ENCODE data around the gene CACNA1H.
"Not testable (repeated sequence)": the region's sequence is repeated elsewhere in the genome, so short reads cannot be mapped to it uniquely, and the experiment has no call there.

Gene CACNA1H

DNA sequence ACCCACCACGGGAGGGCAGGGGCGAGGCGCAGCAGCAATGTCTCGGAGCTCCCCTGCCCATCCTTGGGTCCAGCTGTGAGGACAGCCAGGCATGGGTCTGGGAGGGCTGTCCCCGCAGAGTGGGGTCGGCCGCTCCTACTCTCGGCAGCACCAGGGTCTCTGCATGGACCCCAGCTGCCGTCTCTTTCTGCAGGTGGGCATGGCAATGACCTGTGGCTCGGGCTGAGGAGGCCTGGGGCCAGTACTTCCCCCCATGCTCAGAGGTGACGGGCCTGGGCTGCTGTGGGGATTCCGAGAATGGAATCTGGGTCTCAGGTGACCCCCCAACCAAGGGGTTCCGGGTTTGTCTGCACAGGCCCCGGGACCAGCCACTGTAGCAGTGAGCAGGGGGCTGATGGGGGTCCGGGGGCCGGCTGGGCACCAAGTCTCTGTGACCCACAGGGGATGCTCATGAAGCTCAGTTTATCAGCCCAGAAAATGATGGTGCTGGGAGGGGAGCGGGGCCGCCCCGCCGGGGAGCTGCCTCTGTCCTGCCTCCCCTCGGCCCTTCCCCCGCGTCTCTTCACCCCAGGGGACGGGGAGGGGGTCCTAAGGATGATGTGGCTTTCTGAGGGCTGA, 23.5 kb downstream of the CACNA1H start:
- no peak for DNase-seq

DNA sequence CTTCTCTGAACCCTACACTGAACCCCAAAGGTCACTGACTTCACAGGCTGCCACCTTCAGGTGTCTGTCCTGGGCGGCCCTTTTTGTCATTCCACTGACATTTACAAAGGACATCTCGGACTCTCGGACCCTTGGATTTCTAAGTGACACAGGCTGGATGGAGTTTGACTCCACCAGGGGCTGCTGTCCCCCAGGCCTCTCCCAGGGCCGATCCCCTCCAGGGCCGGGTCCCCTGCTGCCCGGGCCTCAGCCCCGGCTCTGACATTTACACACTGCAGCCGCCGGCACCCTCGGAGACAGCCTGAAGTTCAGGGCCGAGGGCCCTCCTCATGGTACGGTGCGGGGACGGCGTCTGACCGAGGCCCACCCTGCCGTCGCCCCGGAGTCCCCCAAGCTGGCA, 24.1 kb downstream of the CACNA1H start:
- DNase-seq, result no peak

DNA sequence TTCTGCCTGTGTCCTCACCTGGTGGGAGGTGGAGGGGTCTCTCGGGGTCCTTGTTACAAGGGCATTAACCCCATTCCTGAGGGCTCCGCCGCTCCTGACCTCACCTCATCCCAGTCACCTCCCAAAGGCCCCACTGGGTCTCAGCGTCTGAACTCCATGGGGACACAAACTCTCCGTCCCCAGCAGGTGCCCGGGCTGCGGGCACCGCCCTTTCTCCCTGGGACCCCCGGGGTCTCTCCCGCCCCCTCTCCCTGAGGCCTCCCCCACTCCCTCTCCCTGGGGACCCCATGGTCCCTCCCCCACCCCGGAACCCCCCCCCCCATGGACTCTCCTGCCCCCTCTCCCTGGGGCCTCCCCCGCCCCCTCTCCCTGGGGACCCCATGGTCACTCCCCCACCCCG, 24.8 kb downstream of the CACNA1H start:
- no peak for DNase-seq

DNA sequence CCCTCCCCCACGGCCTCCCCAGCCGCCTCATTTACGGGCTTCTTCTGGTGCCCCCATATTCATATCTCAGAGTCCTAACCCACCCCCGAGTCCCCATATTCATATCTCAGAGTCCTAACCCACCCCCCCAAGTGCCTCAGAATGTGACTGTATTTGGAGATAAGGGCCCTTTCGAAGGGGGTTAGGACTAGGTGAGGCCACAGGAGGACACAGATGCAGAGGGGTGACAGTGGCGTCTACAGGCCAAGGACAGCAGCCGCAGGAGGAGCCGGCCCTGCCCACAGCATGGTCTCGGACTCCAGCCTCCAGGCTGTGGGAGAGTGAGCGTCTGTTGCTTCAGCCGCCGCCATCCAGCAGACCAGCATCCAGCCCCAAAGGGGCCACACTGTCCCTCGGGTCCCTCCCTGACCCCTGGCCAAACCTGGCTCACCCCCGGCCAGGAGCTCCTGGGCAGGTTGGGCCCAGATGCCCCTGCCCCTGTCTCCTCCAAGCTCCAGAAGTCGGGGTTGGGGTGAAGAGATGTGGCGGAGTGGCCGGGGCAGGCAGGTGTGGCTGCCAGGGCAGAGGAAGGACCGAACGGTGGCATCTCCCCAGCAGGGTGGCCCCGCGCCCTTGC, 25.5 kb downstream of the CACNA1H start:
- no peak for DNase-seq

DNA sequence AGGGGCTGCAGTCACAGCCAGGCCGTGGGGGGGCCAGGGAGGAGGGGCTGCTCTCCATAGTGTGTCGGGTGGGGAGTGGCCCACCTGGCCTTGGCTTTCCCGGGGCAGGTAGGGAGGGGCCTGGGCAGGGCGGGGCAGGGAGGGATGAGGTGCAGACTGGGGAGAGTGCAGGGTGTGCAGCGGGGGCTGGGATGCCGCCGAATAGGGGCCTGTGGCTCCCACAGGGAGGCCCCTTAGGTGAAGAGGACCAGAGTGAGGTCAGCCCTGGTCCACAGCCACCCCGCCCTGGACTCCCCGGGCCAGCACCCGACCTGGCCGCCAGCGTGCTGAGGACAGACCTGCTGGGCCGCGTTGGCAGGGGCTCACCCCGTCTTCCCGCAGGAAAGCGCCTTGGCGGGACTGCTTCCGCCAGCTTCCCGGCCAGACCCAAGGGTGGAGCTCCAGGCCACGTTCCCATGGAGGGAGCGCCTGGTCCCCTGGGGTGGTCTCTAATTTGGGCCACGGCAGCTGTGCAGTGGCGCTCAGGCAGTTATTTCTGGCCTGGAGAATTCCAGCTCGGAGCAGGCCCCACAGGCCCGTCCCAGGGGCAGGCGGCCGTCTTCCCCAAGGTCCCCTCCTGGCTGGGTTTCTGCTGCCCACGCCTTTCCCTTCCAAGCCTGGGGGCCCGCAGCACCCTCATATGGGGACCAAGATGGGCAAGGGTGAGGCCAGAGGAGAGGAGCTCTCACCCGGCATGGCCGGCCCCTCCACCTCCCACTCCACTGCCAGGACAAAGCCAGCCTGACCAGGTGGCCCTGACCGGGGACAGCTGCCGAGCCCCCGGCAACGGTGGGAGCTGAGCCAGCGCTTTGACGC, 27.9 kb downstream of the CACNA1H start:
- peak; percentile 48 for DNase-seq

DNA sequence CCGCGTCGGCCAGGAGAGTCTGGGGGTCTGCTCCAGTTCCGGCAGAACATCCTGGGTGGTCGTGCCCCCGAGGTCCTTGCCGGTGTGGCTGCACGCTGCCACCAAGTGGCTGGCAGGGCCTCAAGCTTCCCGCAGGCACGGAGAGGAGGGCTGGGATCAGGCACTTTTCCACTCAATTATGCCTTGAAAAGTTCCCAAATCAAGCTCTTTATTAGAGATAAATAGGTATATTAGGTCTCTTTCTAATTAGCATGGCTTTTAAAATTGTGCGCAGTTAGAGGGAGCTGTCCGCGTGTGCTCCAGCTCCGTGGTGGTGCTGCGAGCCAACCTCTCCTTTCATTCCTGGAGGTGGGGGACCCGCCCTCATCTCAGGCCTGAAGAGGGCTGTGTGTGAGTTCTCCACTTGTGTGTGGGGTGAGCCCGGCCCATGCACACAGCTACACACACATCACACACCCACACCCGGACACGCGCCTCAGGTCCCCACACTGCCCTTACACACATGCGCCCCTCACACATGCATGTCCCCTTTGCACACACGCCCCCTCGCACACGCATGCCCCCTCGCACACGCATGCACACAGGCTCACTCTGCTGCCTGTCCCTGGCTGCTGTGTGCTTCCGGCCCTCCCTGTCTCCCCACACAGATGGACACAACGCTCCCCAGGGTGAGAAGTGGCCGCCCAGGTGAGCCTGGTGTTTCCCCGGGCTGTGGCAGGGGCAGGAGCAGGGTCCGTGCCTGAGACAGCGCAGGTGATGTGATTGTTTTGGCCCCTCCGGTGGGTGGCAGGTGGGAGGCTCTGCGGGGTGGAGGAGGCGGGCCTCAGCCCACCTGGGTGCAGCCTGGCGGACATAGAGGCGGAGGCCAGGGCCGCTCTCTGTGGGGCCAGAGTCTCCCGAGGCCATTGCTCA, 28.8 kb downstream of the CACNA1H start:
- peak; percentile 71 for DNase-seq

DNA sequence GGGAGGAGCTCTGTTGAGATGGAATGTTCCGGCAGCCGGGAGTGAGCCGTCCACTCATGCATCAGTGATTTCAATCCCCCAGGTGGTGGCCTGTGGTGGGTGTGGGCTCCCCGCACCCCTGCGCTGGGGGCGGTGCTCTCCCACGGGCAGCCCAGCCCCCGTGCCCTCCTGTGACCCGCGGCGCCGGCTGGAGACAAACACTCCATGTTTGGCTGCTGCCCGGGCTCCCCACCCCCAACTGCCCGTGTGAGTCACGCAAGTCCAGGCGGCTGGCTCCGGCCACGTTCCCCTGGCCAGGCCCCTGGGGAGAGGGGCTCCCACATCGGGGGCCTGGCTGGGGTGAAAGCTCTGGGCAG, 29.4 kb downstream of the CACNA1H start:
- DNase-seq, result peak; percentile 79

DNA sequence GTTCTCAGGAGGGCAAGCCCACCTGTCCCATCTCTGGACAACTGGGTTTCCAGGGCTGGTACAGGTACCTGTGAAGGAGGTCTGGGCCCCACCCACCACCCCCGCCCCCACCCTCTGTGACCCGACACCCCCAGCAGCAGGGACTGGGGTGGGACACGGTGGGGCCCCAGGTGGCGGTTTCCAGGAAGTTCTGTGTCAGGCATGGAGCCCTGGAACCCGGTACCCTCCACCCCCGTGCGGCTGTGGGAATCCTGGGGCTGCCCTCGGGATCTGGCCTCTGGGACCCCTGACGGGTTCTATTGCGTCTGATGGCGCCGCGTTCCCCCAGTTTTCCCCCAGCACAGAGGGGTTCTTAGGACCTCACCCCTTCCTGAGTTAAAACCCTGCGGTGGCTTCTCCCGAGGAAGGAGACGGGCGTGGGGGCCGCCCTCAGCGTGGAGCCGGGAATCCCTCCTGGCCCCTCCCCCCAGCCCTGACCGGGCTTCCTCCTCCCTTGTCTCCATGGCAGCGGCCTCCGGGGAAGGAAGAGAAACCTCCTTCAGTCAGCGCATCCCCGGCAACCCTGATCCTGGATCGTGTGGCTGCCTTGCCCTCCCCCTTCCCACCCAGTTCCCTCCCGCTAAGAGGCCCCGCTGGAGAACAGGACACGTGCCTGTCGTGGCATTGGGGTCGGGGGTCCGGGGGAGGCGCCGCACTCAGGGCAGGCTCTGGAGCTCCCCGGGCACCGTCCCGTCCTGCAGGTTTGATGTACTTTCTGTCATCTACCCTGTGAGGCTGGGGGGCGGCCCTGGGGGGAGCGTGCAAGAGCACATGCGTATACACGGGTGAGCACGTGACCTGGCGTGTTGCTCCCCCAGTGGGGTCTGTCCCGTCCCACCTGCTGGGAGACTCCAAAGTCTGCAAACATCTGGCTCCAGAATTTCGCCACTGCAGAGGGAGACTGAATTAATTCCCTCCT, 30.3 kb downstream of the CACNA1H start:
- peak; percentile 91 for DNase-seq

DNA sequence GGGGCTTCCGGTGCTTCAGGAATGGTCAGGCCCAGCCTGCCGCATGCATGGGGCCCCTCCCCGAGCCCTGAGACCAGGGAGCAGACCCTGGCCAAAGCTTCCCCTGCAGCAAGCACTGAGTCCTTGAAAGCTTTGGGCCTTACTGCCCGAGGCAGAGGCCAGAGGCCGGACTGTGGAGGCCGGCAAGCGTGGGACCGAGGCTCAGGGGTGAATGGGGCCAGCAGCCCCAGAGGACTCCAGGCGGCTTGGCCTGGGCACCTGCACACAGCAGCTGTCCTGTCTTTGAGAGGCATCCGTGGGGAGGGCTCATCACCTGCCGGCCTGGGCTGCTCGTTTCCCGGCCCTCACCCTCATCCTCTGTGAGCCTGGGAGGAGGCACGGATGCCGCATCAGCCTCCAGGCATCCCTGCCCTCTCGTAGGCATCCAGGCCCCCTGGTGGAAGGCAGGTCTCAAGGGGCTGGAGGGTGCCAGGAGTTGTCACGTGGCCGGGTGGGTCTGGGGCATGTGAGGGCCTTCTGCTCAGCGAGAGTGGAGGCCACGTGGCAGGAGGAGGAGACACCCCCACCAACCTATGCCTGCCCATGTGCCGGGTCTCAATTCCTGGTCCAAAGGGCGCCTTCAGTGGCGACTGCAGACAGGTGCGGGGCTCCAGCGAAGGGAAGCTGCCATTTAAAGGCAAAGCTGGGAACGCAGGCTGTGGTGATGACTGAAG, 31.4 kb downstream of the CACNA1H start:
- no peak for DNase-seq

DNA sequence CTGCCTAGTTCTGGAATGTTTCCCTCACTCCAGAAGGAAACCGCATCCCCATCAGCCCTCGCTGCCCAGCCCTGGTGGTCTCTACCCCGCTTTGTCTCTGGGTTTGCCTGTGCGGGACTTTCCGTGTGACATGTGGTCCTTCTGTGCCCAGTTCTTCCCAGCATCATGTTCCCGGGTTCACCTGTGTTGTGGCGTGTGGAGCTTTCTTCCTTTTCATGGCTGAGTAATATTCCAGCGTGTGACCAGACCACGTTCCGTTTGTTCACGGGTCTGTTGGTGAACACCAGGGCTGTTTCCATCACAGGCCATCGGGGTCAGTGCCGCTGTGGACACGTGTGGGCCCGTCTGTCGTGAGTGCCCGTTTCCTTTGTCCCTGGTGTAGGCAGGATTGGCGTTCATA, 32.1 kb downstream of the CACNA1H start:
- DNase-seq, result no peak

DNA sequence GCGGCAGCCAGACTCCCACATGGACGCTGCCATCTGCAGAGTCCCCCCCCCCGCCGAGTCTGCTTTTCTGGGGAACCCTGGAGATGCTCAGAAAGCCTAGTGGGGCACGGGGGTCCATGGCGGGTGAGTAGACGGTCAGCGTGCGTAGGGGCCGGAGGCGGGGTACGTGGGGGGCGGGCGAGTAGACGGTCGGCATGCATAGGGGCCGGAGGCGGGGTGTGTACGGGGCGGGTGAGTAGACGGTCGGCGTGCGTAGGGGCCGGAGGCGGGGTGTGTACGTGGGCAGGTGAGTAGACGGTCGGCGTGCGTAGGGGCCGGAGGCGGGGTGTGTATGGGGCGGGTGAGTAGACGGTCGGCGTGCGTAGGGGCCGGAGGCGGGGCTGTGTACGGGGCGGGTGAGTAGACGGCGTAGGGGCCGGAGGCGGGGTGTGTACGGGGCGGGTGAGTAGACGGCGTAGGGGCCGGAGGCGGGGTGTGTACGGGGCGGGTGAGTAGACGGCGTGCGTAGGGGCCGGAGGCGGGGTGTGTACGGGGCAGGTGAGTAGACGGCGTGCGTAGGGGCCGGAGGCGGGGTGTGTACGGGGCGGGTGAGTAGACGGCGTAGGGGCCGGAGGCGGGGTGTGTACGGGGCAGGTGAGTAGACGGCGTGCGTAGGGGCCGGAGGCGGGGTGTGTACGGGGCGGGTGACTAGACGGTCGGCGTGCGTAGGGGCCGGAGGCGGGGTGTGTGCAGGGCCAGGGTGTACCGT, 32.7 kb downstream of the CACNA1H start:
- DNase-seq, result not testable (repeated sequence)

DNA sequence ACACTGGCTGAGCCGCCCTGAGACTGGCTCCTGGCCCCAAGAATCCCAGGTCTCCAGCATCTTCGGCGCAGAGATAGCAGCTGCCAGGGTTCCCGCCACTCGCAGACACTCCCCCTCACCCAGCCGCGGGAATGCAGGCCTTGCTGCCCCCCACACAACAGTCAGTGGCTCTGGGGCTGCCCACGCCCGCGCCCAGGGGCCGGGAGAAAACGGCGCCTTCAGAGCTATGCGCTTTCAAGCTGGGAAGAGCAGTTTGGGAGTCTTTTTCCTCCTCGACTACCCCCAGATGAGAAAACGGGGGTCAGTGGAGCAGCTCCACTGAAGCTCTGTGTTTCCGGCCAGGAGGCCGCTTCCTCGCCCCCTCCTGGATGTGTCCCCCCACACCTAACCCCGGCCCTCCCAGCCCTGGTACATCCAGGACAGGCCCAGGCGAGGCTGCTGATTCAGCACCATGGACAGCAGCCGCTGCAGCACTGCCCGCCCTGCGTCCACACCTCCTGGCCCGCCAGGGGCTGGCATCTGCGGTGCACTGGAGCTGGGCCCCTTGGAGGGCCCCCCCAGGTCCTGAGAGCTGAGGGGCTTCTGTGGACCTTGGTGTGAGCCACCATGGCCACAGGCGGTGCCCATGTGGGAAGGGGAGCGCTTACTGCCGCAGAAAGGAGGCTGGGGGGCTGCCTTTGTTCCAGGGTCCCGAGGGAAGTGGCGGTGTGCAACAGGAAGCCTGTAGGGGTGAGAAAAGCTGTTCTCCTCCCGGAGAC, 35.7 kb downstream of the CACNA1H start:
- peak; percentile 79 for DNase-seq

DNA sequence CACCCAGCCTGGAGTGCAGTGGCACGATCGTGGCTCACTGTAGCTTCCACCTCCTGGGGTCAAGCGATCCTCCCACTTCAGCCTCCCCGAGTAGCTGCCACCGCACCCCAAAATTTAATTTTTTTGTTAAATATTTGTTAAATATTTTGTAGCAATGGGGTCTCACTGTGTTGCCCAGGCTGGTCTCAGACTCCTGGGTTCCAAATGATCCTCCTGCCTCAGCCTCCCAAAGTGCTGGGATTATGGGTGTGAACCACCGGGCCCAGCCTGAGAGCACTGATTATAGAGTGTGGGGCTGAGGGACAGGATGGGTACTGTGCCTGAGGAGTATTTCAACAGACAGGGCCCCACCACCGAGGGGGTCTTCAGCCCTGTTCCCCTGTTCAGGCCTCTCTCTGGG, 36.5 kb downstream of the CACNA1H start:
- DNase-seq, result no peak

DNA sequence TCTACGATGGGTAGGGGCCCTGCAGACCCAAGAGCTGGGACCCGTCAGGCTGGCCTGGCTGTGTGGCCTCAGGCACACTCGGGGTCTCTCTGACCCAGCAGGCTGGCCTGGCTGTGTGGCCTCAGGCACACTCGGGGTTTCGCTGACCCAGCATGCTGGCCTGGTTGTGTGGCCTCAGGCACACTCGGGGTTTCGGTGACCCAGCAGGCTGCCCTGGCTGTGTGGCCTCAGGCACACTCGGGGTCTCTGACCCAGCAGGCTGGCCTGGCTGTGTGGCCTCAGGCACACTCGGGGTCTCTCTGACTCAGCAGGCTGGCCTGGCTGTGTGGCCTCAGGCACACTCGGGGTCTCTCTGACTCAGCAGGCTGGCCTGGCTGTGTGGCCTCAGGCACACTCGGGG, 37.9 kb downstream of the CACNA1H start:
- not testable (repeated sequence) for DNase-seq

DNA sequence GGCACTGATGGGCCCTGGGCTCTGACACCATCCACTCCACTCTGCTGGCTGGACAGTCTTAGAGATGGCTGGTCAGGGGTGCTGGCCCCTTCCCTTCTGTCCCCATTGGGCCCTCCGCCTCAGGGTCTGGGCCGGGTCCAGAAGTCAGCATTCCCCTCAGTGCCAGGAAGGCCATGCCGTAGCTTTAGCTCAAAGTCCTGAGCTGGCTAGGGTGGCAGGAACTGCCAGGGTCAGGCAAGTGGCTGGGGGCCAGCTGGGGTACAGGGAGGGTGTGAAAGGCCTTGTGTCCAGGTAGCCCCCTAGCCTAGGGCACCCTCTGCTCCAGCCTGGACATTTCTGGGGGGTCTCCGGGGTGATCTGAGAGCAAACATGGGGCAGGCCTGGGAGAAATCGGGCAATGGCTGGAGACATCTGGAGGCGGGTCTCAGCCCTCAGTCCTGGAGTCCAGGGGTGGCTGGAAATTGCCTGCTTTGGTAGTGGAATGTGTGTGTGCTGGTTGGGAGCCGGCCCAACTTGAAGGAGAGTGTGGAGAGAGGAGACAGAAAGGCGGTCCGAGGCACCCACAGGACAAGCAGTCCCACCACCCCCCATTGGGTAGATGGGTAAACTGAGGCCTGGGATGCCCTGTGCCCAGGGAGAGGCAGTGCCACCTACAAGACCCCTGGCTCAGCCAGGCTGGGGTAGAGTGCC, 39.6 kb downstream of the CACNA1H start:
- DNase-seq, result no peak

DNA sequence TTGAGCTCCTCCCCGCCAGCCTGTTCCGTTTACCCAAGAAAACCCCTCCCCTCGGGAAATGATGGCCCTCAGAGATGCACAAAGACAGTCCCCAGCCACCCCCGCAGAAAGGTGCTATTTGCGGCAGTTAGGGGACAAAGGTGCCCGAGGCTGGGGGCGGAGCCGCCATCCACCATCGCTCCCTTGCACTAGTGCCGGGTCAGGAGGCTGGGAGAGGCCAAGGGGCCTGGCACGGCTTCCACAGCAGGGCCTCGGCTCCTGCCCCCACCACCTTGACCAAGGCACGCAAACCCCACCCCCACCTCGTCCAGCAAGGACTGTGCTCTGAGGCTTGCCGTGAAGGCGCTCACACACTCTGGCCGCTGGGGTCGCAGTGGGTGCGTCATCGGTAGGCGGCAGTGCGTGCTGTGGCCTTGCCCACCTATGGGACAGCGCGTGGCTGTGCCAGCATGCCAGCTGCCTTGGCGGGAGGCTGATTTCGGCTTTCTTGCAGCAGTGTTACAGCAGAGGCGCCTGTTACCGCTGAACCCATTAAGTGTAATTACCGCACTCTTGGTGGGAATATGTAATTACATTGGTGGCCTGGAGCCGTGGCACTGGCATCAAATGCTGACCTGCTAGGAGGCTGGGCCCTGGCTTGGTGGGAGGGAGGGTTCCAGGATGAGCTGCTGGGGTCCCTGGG, 40.4 kb downstream of the CACNA1H start:
- DNase-seq, result peak; percentile 44

DNA sequence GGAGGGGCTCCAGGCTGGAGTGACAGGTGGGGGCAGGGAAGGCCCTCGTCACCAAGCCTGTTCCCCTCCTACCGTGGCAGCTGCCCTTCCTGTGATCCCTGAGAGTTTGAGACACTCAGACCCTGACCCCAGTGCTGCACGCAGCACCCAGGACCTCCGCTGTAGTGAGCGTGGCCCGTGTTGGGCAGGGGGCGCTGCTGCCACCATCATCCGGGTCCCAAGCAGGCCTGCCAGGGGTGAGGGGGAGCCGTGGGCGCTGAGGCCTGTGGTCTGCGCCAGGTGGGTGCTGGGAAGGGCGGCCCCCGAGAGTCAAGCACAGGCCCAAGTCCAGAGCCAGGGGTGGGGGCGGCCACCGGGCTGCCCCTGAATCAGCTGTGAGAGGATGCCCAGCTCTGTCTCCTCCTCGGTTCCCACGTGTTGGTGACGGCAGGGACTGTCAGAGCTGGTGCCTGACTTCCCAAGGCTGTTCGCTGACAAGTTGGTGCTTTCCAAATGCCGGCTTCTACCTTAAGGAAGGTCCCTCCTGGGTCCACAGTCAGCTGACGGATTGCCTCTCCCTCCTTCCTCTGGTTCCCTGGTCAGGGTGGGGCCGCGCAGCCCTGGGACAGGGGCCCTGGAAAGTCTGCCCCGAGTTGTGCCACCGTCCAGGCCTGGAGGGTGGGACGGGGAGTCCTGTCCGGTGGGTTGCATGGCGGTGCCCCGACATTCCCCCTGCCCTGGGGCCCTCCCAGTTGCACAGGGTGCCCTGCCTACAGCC, 41.1 kb downstream of the CACNA1H start:
- no peak for DNase-seq
